Measurements from ENCODE around the gene ALOX5.

ALOX5 gene

DNA sequence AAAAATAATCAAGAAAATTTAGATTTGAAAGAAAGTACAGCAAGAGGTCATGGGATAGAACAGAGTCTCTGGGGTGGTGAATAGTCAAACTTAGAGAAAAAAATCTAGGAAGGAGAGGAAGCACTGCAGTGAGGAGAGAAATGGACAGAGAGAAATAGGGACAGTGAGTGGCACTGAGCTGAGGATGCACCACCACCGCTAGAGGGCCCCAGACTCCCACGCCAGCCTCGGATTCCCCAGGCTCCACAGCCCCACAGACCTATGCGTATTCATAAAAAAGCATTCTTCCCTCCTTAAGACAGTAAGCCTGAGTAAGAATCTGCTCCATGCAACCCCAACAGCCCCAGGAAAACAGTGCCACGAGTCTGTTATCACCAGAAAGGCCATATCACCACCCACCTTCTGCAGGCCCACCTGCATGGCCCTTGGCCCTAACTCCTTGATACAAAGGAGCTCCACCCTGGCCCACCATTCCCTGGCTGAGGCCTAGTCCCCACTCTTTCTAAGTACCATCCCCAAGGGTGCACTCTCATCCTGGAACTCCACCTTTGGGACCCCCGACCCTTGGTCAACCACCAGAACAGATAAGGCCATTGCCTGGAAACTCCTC lies 91.0 kb downstream of the ALOX5 start:
- TF ChIP-seq, protein P1, sequence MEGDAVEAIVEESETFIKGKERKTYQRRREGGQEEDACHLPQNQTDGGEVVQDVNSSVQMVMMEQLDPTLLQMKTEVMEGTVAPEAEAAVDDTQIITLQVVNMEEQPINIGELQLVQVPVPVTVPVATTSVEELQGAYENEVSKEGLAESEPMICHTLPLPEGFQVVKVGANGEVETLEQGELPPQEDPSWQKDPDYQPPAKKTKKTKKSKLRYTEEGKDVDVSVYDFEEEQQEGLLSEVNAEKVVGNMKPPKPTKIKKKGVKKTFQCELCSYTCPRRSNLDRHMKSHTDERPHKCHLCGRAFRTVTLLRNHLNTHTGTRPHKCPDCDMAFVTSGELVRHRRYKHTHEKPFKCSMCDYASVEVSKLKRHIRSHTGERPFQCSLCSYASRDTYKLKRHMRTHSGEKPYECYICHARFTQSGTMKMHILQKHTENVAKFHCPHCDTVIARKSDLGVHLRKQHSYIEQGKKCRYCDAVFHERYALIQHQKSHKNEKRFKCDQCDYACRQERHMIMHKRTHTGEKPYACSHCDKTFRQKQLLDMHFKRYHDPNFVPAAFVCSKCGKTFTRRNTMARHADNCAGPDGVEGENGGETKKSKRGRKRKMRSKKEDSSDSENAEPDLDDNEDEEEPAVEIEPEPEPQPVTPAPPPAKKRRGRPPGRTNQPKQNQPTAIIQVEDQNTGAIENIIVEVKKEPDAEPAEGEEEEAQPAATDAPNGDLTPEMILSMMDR (IDR thresholded peaks at IDR 0.05; ENCODE audit: low read length, missing control alignments) = peak; percentile 98
- H3K4me3 ChIP-seq (replicated peaks; ENCODE audit: low read depth, low read length) = no peak overlapping the region
- peak; percentile 80 for DNase-seq (ENCODE audit: low read depth)

DNA sequence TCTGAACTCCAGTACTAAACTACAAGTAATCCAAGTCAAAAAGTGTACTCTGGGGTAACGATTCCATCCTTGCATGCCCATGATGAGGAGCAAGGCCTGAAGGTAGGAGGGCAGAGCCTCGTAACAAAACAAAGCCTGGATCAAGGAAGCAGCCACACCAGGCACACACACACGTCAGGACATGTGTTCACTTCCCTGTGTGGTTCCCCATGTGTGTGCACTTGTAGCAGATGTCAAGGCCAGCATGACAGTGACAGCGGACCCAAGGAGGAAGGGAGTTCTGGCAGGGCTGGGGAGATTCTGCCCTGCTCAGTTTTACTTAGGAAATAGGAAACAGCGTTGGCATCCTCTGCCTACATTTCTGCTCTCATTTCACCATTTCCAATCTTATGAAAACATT lies 92.8 kb downstream of the ALOX5 start:
- H3K4me3 ChIP-seq (replicated peaks; ENCODE audit: low read depth, low read length) = no peak overlapping the region
- no peak for DNase-seq (ENCODE audit: low read depth)
- TF ChIP-seq, protein P1 (IDR thresholded peaks at IDR 0.05; ENCODE audit: low read length, missing control alignments) = no peak

DNA sequence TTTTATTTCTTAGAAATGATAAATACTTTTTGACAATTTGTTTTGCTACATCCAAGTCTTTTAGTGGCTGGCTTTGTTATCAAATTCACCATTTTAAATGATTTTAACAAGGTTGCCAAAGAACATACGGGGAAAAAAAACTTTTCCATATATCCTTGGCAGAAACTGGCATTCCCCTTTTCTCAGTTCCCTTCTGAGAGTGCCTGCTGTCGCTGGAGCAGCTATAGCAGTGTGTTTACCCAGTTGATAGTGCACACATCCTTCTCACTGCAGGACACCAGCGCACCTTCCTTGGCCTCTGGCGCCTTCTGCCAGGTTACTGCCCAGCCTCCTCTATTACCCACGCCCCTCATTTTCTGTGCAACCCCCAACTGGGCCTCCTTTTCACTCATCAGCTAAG lies 94.1 kb downstream of the ALOX5 start:
- DNase-seq (ENCODE audit: low read depth) = no peak
- no peak overlapping the region for H3K4me3 ChIP-seq (replicated peaks; ENCODE audit: low read depth, low read length)
- TF ChIP-seq, protein P1 (IDR thresholded peaks at IDR 0.05; ENCODE audit: low read length, missing control alignments) = no peak

- no peak overlapping the region for H3K4me3 ChIP-seq (replicated peaks; ENCODE audit: low read depth, low read length)
- peak; percentile 55 for DNase-seq (ENCODE audit: low read depth)
- TF ChIP-seq, protein P1 (IDR thresholded peaks at IDR 0.05; ENCODE audit: low read length, missing control alignments) = no peak
Observed at GRCh38 chr10:45470098-45471012, 96.3 kb downstream of the ALOX5 start.

- DNase-seq (ENCODE audit: low read depth) = no peak
- H3K4me3 ChIP-seq (replicated peaks; ENCODE audit: low read depth, low read length) = no peak overlapping the region
- TF ChIP-seq, protein P1 (IDR thresholded peaks at IDR 0.05; ENCODE audit: low read length, missing control alignments) = no peak
Observed at GRCh38 chr10:45471059-45471458, 97.0 kb downstream of the ALOX5 start.

DNA sequence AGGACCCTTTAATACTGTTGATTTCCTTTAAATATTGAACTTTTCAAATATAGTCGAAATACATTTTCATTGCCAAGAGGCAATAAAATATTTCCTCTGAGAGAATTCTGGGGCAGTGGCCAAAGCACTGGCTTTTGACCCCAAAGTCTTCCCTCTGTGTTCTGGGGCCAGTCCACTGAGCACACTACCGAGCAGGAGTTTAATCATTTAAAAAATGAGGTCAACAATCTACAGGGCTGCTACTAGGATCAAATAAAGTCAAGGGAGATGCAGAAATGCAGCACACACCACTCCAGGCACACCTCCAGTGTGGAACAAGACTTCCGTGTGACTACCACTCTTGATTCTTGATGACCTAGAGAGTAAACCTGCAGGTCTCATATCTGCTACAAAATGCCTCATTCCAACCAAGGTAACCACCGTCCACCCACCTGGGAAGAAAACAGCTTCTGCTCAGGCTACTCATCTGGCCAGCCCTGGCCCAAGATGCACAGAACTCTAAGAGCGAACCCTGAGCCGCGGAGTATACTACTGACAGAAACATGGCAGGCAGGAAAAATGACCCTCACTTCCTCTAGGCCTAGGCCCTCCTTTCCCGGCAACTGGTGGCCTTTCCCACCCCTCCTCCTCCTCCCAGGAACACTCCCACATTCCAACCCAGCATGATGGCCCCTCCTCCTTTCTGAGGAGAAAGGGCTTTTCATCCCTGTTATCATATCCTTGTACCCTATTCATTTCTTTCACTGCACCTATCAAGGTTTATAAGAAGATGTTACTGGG lies 97.7 kb downstream of the ALOX5 start:
- DNase-seq (ENCODE audit: low read depth) = no peak
- TF ChIP-seq, protein P1 (IDR thresholded peaks at IDR 0.05; ENCODE audit: low read length, missing control alignments) = no peak
- H3K4me3 ChIP-seq (replicated peaks; ENCODE audit: low read depth, low read length) = no peak overlapping the region

Measured in fibroblast of pulmonary artery (primary cell).